Astrocyte (in vitro differentiated cells and primary cell): ENCODE results near the gene NIPAL3. TPM values are rescaled to one million over a fixed set of nuclear protein-coding genes. Genes with fewer than 3 reads are reported as not detected.

Experiments used
- DNase-seq: peaks from one replicate; pipeline ENCODE4 v3.0.0-alpha.2; 2010; ENCODE audit warnings: low read depth
- FAIRE-seq: peaks from 2 replicates; lab custom pipeline; 2011; peaks lifted over from hg19 to GRCh38; lab: Jason Lieb, UNC
- H2AFZ ChIP-seq: 2 replicates; pipeline ENCODE4 v1.6.0; 2012; ENCODE audit warnings: low read depth, low read length, inconsistent platforms
- H3K27ac ChIP-seq: 2 replicates; pipeline ENCODE4 v1.5.1; 2011; ENCODE audit warnings: low read depth, low read length, inconsistent platforms
- H3K27me3 ChIP-seq: 2 replicates; pipeline ENCODE4 v1.6.0; 2011; ENCODE audit warnings: low read length, inconsistent platforms; ENCODE audit not compliant: insufficient read depth
- H3K36me3 ChIP-seq: 2 replicates; pipeline ENCODE4 v1.5.1; 2011; ENCODE audit warnings: low read length, inconsistent platforms; ENCODE audit not compliant: insufficient read depth
- H3K4me1 ChIP-seq: 2 replicates; pipeline ENCODE4 v1.5.1; 2011; ENCODE audit warnings: low read length, inconsistent platforms; ENCODE audit not compliant: insufficient read depth
- H3K4me2 ChIP-seq: 2 replicates; pipeline ENCODE4 v1.6.0; 2012; ENCODE audit warnings: low read length, inconsistent platforms
- H3K4me3 ChIP-seq: 2 replicates; pipeline ENCODE4 v1.5.1; 2011; ENCODE audit warnings: low read depth, mild to moderate bottlenecking, low read length, inconsistent platforms; ENCODE audit not compliant: insufficient read depth
- H3K79me2 ChIP-seq: 2 replicates; pipeline ENCODE4 v1.6.0; 2012; ENCODE audit warnings: mild to moderate bottlenecking, low read length, inconsistent platforms; ENCODE audit not compliant: insufficient read depth
- H3K9ac ChIP-seq: 2 replicates; pipeline ENCODE4 v1.6.0; 2012; ENCODE audit warnings: mild to moderate bottlenecking, low read length, inconsistent platforms
- H3K9me3 ChIP-seq: 2 replicates; pipeline ENCODE4 v1.5.1; 2012; ENCODE audit warnings: low read depth, mild to moderate bottlenecking, low read length, inconsistent platforms; ENCODE audit not compliant: insufficient read depth
- H4K20me1 ChIP-seq: 2 replicates; pipeline ENCODE4 v1.6.0; 2012; ENCODE audit warnings: low read length, inconsistent platforms; ENCODE audit not compliant: insufficient read depth
- H3K27ac Mint-ChIP-seq: one replicate; pipeline ENCODE4 v1.8.0; 2021; ENCODE audit warnings: mild to moderate bottlenecking, mixed read lengths; ENCODE audit not compliant: unreplicated experiment
- H3K27me3 Mint-ChIP-seq: one replicate; pipeline ENCODE4 v1.8.0; 2021; ENCODE audit warnings: low read depth, mixed read lengths; ENCODE audit not compliant: unreplicated experiment
- H3K36me3 Mint-ChIP-seq: one replicate; pipeline ENCODE4 v1.8.0; 2021; ENCODE audit warnings: low read depth, mixed read lengths; ENCODE audit not compliant: unreplicated experiment
- H3K4me1 Mint-ChIP-seq: one replicate; pipeline ENCODE4 v1.8.0; 2021; ENCODE audit warnings: low read depth, mixed read lengths; ENCODE audit not compliant: unreplicated experiment
- H3K4me3 Mint-ChIP-seq: one replicate; pipeline ENCODE4 v1.8.0; 2021; ENCODE audit warnings: mild to moderate bottlenecking, moderate library complexity, mixed read lengths; ENCODE audit not compliant: unreplicated experiment
- H3K9me3 Mint-ChIP-seq: one replicate; pipeline ENCODE4 v1.8.0; 2021; ENCODE audit warnings: mild to moderate bottlenecking, mixed read lengths; ENCODE audit not compliant: unreplicated experiment
- EZH2 ChIP-seq: IDR thresholded peaks from 2 replicates; pipeline ENCODE4 v1.6.1; 2012; ENCODE audit warnings: mild to moderate bottlenecking, low read length, inconsistent platforms; ENCODE audit not compliant: insufficient read depth
- total RNA-seq: library from RNA; stranded (reverse); gene quantifications from 2 replicates; pipeline ENCODE4 v1.2.1, GENCODE V29; 2021
- TF ChIP-seq, protein P1 (sequence below): IDR thresholded peaks from 2 replicates; pipeline ENCODE4 v1.5.1; 2011; ENCODE audit warnings: low read depth, mild to moderate bottlenecking, inconsistent platforms, low read length, moderate library complexity; ENCODE audit not compliant: insufficient read depth

NIPAL3 gene
- total RNA-seq, 1 donor from 2014 or later = 47.2 TPM

GRCh38 chr1:24390924-24391782 lies 24.4 kb upstream of the NIPAL3 start:
- peak overlapping the region; percentile 86 for H3K27ac Mint-ChIP-seq
- Histone ChIP-seq H3K36me3 (no peaks in the 10 kb centered on the region), H4K20me1 (no peaks in the 10 kb centered on the region), H3K4me2 (peak overlapping the region; percentile 46), H2AFZ (no peak overlapping the region), H3K79me2 (no peaks in the 10 kb centered on the region), H3K27me3 (no peaks in the 10 kb centered on the region), H3K4me3 (no peak overlapping the region), H3K4me1 (peaks cover 20% of the 10 kb centered on the region), H3K9me3 (no peaks in the 10 kb centered on the region), H3K27ac (no peak overlapping the region), H3K9ac (peak overlapping the region; percentile 43)
- peaks cover 36% of the 10 kb centered on the region for H3K4me1 Mint-ChIP-seq
- H3K36me3 Mint-ChIP-seq = peaks cover 8% of the 10 kb centered on the region
- FAIRE-seq = peak; percentile 20
- TF ChIP-seq EZH2 = no peak
- TF ChIP-seq, protein P1, sequence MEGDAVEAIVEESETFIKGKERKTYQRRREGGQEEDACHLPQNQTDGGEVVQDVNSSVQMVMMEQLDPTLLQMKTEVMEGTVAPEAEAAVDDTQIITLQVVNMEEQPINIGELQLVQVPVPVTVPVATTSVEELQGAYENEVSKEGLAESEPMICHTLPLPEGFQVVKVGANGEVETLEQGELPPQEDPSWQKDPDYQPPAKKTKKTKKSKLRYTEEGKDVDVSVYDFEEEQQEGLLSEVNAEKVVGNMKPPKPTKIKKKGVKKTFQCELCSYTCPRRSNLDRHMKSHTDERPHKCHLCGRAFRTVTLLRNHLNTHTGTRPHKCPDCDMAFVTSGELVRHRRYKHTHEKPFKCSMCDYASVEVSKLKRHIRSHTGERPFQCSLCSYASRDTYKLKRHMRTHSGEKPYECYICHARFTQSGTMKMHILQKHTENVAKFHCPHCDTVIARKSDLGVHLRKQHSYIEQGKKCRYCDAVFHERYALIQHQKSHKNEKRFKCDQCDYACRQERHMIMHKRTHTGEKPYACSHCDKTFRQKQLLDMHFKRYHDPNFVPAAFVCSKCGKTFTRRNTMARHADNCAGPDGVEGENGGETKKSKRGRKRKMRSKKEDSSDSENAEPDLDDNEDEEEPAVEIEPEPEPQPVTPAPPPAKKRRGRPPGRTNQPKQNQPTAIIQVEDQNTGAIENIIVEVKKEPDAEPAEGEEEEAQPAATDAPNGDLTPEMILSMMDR = peak; percentile 98
- no peaks in the 10 kb centered on the region for H3K27me3 Mint-ChIP-seq
- H3K4me3 Mint-ChIP-seq = peak overlapping the region; percentile 55
- H3K9me3 Mint-ChIP-seq = no peaks in the 10 kb centered on the region
- DNase-seq = peak; percentile 54

- Histone ChIP-seq H3K9ac (peak overlapping the region; percentile 17), H2AFZ (no peak overlapping the region), H3K27me3 (no peaks in the 10 kb centered on the region), H3K4me1 (peaks cover 20% of the 10 kb centered on the region), H3K79me2 (no peaks in the 10 kb centered on the region), H3K27ac (no peak overlapping the region), H3K9me3 (no peaks in the 10 kb centered on the region), H3K4me3 (no peak overlapping the region), H4K20me1 (no peaks in the 10 kb centered on the region), H3K36me3 (no peaks in the 10 kb centered on the region), H3K4me2 (peak overlapping the region; percentile 46)
- DNase-seq (no peak), FAIRE-seq (no peak)
- Mint-ChIP-seq H3K4me1 (peaks cover 34% of the 10 kb centered on the region), H3K27ac (peak overlapping the region; percentile 86), H3K9me3 (no peaks in the 10 kb centered on the region), H3K4me3 (no peak overlapping the region), H3K36me3 (no peaks in the 10 kb centered on the region), H3K27me3 (no peaks in the 10 kb centered on the region)
- no peak for TF ChIP-seq EZH2
- TF ChIP-seq, protein P1 = peak; percentile 74
Observed at GRCh38 chr1:24391882-24392603, 23.6 kb upstream of the NIPAL3 start.
